Activated CD4-positive, alpha-beta T cell treated with anti-CD3 and anti-CD28 coated beads, Interleukin-2, amount 10 ng/mL, durations not matched to agents 7 days and 5 days (primary cell): Measurements from ENCODE around the gene HNRNPU. TPM values are rescaled to one million over a fixed set of nuclear protein-coding genes. Genes with fewer than 3 reads are reported as not detected.

Source experiments
- CTCF ChIA-PET: fragments of 350-600 bp; sonication (Branson Sonifier 250); formaldehyde crosslinking; loops from one replicate; lab custom pipeline; 2021; ENCODE audit warnings: antibody characterized with exemption; lab: Charles Lee
- POLR2A ChIA-PET: fragments of 350-600 bp; sonication (Branson Sonifier 250); formaldehyde crosslinking; loops from one replicate; lab custom pipeline; 2021; ENCODE audit warnings: antibody characterized with exemption; lab: Charles Lee
- DNase-seq: peaks from one replicate; pipeline ENCODE4 v3.0.0-alpha.2; 2020
- H3K27ac Mint-ChIP-seq: one replicate; pipeline ENCODE4 v1.8.0; 2021; ENCODE audit warnings: mild to moderate bottlenecking, moderate library complexity, mixed read lengths
- H3K27me3 Mint-ChIP-seq: one replicate; pipeline ENCODE4 v1.8.0; 2021; ENCODE audit warnings: mixed read lengths
- H3K36me3 Mint-ChIP-seq: one replicate; pipeline ENCODE4 v1.8.0; 2021; ENCODE audit warnings: low read depth, mixed read lengths
- H3K4me1 Mint-ChIP-seq: one replicate; pipeline ENCODE4 v1.8.0; 2021; ENCODE audit warnings: mixed read lengths
- H3K4me3 Mint-ChIP-seq: one replicate; pipeline ENCODE4 v1.8.0; 2021; ENCODE audit warnings: mild to moderate bottlenecking, moderate library complexity, mixed read lengths
- H3K9me3 Mint-ChIP-seq: one replicate; pipeline ENCODE4 v1.8.0; 2021; ENCODE audit warnings: mixed read lengths
- total RNA-seq, 2 experiments: library from RNA; stranded (reverse); gene quantifications; one replicate each; pipeline ENCODE4 v1.2.3, GENCODE V29; 2021

Gene HNRNPU
- total RNA-seq, 2 experiments from 2014 or later = 425 to 469 TPM

DNA sequence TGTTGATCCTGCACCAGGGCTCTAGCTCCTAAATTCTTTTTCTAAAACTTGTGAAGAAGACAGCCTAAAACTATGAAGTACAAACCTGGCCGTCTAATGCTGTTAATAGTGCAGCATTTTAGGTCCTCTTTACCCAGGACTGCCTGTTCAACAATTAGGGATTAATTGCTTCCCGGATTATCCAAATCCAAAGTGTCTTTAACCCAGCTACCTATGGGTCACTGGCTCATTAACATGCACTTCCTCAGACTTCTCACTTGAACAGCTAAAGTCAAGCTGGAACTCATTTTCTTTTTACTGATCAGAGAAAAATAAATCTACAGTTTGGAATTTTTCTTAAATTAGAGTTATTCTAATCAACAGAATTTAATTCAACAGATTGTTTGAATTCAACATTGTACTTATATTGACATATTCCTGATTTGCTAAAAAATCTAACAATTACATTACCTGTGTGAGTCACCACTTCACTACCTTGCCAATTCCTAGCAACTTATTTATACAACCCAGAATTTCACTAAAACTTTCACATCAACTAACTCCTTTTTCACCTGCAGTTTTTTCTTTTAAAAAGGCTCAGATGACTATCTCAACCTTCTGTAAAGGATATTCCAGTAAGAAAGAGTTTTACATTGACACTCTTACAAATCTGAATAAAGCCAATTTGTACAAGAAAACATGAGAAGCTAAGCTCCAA, 3.3 kb downstream of the HNRNPU start:
- peak overlapping the region; percentile 87 for H3K27ac Mint-ChIP-seq
- CTCF ChIA-PET = interaction anchor here (0.6 to 7.7 kb wide), 4 partner anchors 11 to 1129 kb away, joined by 3 to 76 read pairs (median 4); partner anchors contain the start of gene COX20
- DNase-seq = no peak

DNA sequence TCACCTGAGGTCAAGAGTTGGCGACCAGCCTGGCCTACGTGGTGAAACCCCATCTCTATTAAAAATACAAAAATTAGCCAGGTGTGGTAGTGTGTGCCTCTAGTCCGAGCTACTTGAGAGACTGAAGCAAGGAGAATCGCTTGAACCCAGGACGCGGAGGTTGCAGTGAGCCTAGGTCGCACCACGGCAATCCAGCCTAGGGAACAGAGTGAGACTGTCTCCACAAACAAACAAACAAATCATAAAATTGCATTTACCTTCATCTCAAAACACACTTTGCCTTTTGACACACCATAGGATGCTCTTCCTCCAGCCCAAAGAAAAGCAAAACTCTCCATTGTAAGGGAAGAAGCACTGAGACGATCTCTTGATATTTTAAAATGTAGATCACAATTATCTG, 4.3 kb downstream of the HNRNPU start:
- no peak for DNase-seq
- Mint-ChIP-seq H3K27me3 (no peaks in the 10 kb centered on the region), H3K4me1 (peaks cover 67% of the 10 kb centered on the region), H3K27ac (peak overlapping the region; percentile 87), H3K4me3 (peak overlapping the region; percentile 82), H3K9me3 (no peaks in the 10 kb centered on the region), H3K36me3 (peaks cover 78% of the 10 kb centered on the region)
- ChIA-PET CTCF (interaction anchor here (1.6 to 7.7 kb wide), 3 partner anchors 11 to 24 kb away, joined by 5 to 76 read pairs (median 8); partner anchors contain the start of gene COX20), POLR2A (no interaction called here)

More for the DNA sequence above, 3.3 kb downstream of the HNRNPU start:
- Mint-ChIP-seq H3K36me3 (peaks cover 68% of the 10 kb centered on the region), H3K9me3 (no peaks in the 10 kb centered on the region), H3K27me3 (no peaks in the 10 kb centered on the region), H3K4me3 (peak overlapping the region; percentile 82), H3K4me1 (peaks cover 67% of the 10 kb centered on the region)
- POLR2A ChIA-PET = no interaction called here

DNA sequence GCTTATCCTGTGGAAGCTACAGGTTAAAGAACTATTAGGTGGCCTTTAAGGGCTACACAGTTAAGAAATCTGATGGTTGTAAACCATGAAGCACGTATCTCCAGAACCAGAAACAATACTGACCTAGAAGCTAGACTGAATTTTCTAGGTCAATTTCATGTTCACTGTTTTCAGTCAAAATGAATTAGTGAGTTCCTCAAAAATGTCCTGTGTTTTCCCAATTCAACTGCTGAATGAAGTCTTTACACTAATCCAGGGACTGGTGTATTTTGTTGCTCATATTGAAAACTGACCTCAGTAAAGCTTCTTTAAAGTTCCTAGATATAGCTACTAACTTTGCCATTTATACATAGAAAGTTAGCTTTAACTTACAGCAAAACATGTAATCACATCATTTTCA, 6.0 kb downstream of the HNRNPU start:
- Mint-ChIP-seq H3K4me1 (peaks cover 82% of the 10 kb centered on the region), H3K27me3 (no peaks in the 10 kb centered on the region), H3K9me3 (no peaks in the 10 kb centered on the region), H3K4me3 (no peak overlapping the region), H3K27ac (no peak overlapping the region), H3K36me3 (peaks cover 88% of the 10 kb centered on the region)
- ChIA-PET CTCF (interaction anchor here (1.0 to 1.9 kb wide), 4 partner anchors 8 to 24 kb away, joined by 3 to 8 read pairs (median 4); partner anchors contain the start of gene COX20), POLR2A (no interaction called here)
- no peak for DNase-seq

GRCh38 chr1:244857761-244858160, 6.6 kb downstream of the HNRNPU start:
- Mint-ChIP-seq H3K27ac (no peak overlapping the region), H3K36me3 (peaks cover 86% of the 10 kb centered on the region), H3K27me3 (no peaks in the 10 kb centered on the region), H3K4me3 (peak overlapping the region; percentile 32), H3K9me3 (no peaks in the 10 kb centered on the region), H3K4me1 (peaks cover 82% of the 10 kb centered on the region)
- ChIA-PET CTCF (interaction anchor here (1.0 kb wide), 2 partner anchors 8 to 11 kb away, joined by 3 to 4 read pairs; no protein-coding TSS in a partner anchor), POLR2A (no interaction called here)
- no peak for DNase-seq

DNA sequence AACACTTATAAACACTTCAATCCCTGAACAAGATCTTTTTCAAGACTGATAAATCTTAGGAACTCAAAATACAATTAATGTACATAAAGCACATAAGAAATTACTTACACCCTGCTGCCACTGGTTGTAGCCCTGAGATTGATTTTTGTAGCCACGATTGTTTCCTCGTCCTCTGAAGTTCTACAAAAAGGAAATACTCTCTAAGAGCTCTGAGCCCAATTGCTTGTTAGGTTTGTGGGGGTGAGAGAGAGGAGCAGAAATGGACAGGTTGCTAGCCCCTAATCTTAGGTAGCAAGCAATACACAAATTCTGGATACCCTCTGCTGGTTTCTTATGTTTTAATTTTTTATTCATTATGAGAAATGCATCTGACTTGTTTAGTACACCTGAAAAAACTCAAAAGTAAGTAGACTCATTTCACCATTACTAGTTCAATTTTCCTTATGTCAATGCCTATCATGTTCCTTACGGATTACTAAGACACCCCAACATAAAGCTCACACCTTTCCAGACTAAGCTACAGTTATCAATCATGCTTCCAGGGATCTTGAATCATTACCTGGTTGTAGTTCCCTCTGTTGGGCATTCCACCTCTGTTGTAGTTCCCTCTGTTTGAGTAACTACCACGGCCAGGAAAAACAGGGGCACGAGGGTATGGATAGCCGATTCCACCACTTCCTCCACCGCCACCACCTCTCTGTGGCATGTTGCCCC, 9.3 kb downstream of the HNRNPU start:
- ChIA-PET POLR2A (no interaction called here), CTCF (interaction anchor here (0.6 to 1.8 kb wide), 4 partner anchors 9 to 1932 kb away, joined by 4 to 6 read pairs (median 5); partner anchors contain the start of gene COX20)
- H3K4me1 Mint-ChIP-seq = peaks cover 87% of the 10 kb centered on the region
- H3K36me3 Mint-ChIP-seq = peaks cover 87% of the 10 kb centered on the region
- no peaks in the 10 kb centered on the region for H3K27me3 Mint-ChIP-seq
- DNase-seq = no peak
- H3K9me3 Mint-ChIP-seq = no peaks in the 10 kb centered on the region
- peak overlapping the region; percentile 58 for H3K27ac Mint-ChIP-seq
- H3K4me3 Mint-ChIP-seq = peak overlapping the region; percentile 48

- POLR2A ChIA-PET = no interaction called here
Measured at GRCh38 chr1:244854166-244854565, 10.2 kb downstream of the HNRNPU start.

GRCh38 chr1:244852694-244853093, 11.6 kb downstream of the HNRNPU start:
- H3K27ac Mint-ChIP-seq = no peak overlapping the region
- POLR2A ChIA-PET = no interaction called here
- CTCF ChIA-PET = interaction anchor here (0.9 to 2.3 kb wide), 3 partner anchors 8 to 16 kb away, joined by 3 to 9 read pairs (median 4); no protein-coding TSS in a partner anchor
- H3K27me3 Mint-ChIP-seq = no peaks in the 10 kb centered on the region
- DNase-seq = no peak
- H3K36me3 Mint-ChIP-seq = peaks cover 90% of the 10 kb centered on the region
- peaks cover 79% of the 10 kb centered on the region for H3K4me1 Mint-ChIP-seq
- no peaks in the 10 kb centered on the region for H3K9me3 Mint-ChIP-seq
- no peak overlapping the region for H3K4me3 Mint-ChIP-seq

More at GRCh38 chr1:244854166-244854565, 10.2 kb downstream of the HNRNPU start:
- peaks cover 91% of the 10 kb centered on the region for H3K36me3 Mint-ChIP-seq
- H3K9me3 Mint-ChIP-seq = no peaks in the 10 kb centered on the region
- DNase-seq = no peak
- peak overlapping the region; percentile 46 for H3K4me3 Mint-ChIP-seq
- H3K4me1 Mint-ChIP-seq = peaks cover 88% of the 10 kb centered on the region
- no peaks in the 10 kb centered on the region for H3K27me3 Mint-ChIP-seq
- peak overlapping the region; percentile 78 for H3K27ac Mint-ChIP-seq
- CTCF ChIA-PET = interaction anchor here (1.4 kb wide), 2 partner anchors 18 to 188 kb away, joined by 3 to 4 read pairs; no protein-coding TSS in a partner anchor

GRCh38 chr1:244851546-244852231, 12.7 kb downstream of the HNRNPU start:
- no peak overlapping the region for H3K27ac Mint-ChIP-seq
- H3K4me1 Mint-ChIP-seq = peaks cover 70% of the 10 kb centered on the region
- no peak for DNase-seq
- ChIA-PET POLR2A (no interaction called here), CTCF (interaction anchor here (0.9 to 2.9 kb wide), 5 partner anchors 11 to 17 kb away, joined by 4 to 9 read pairs (median 7); partner anchors contain the start of genes COX20 and HNRNPU)
- H3K9me3 Mint-ChIP-seq = no peaks in the 10 kb centered on the region
- H3K27me3 Mint-ChIP-seq = no peaks in the 10 kb centered on the region
- no peak overlapping the region for H3K4me3 Mint-ChIP-seq
- H3K36me3 Mint-ChIP-seq = peaks cover 89% of the 10 kb centered on the region

DNA sequence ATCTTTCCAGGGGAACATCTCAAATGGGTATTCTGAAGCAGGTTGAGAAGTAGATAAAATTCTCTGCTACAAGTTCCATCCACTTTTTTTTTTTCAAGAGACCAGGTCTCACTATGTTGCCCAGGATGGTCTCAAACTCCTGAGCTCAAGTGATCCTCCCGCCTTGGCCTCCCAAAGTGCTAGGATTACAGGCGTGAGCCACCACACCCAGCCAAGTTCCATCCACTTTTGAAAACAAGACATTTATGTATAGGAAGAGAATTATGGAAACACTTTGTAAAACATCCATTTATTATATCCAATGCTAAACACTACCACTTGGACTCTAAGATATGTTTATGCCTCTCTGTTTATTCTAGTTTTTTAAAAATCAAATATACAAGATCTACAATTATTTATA, 13.4 kb downstream of the HNRNPU start:
- Mint-ChIP-seq H3K27ac (peak overlapping the region; percentile 36), H3K4me3 (no peak overlapping the region), H3K27me3 (no peaks in the 10 kb centered on the region), H3K9me3 (no peaks in the 10 kb centered on the region), H3K36me3 (peaks cover 88% of the 10 kb centered on the region), H3K4me1 (peaks cover 66% of the 10 kb centered on the region)
- no peak for DNase-seq
- ChIA-PET POLR2A (no interaction called here), CTCF (interaction anchor here (1.6 to 2.9 kb wide), 4 partner anchors 10 to 16 kb away, joined by 4 to 9 read pairs (median 8); partner anchors contain the start of genes COX20 and HNRNPU)

GRCh38 chr1:244850099-244850852, 14.1 kb downstream of the HNRNPU start:
- no peak for DNase-seq

DNA sequence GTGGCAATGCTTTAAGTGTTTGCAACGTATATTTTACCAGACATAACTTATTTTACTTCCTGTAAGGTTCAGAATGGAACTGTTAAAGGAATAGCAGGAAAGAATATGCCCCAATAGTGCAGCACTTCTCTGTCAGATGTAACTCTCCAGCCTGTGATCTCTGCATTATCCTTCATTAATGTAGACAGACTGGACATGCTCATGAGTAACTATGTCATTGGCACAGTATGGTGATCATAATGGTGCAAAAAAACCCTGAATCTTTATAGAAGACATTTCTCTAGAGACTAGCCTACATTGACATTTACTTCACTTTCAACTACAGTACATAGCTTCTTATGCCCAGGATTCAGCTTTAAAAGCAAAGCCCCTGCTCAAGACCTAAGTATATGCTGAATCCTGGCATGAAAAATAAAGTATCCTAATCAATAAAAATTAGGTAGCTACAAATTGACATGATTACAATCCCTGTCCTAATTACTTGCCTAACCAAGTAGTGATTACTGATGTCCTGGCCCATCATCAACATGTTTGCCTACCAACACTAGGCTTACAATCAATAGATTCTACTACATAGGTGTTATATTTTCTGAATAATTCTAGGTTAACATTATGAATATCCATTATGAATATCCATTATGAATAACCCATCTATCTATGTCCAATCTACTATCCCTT, 15.0 kb downstream of the HNRNPU start:
- Mint-ChIP-seq H3K4me3 (no peak overlapping the region), H3K27me3 (no peaks in the 10 kb centered on the region), H3K4me1 (peaks cover 63% of the 10 kb centered on the region), H3K9me3 (no peaks in the 10 kb centered on the region), H3K36me3 (peaks cover 86% of the 10 kb centered on the region), H3K27ac (peak overlapping the region; percentile 27)
- no peak for DNase-seq
- CTCF ChIA-PET = interaction anchor here (1.9 to 2.9 kb wide), 3 partner anchors 9 to 15 kb away, joined by 4 to 8 read pairs (median 5); partner anchors contain the start of gene HNRNPU
- POLR2A ChIA-PET = no interaction called here

More at GRCh38 chr1:244850099-244850852, 14.1 kb downstream of the HNRNPU start:
- Mint-ChIP-seq H3K4me3 (no peak overlapping the region), H3K27ac (peak overlapping the region; percentile 31), H3K4me1 (peaks cover 66% of the 10 kb centered on the region), H3K27me3 (no peaks in the 10 kb centered on the region), H3K36me3 (peaks cover 87% of the 10 kb centered on the region), H3K9me3 (no peaks in the 10 kb centered on the region)
- ChIA-PET POLR2A (no interaction called here), CTCF (interaction anchor here (0.7 to 2.9 kb wide), 5 partner anchors 8 to 16 kb away, joined by 4 to 8 read pairs (median 5); partner anchors contain the start of genes COX20 and HNRNPU)
